T-helper 1 cell (primary cell): Measurements from ENCODE around the gene PKD2L1.
"Not testable (repeated sequence)": the region's sequence is repeated elsewhere in the genome, so short reads cannot be mapped to it uniquely, and the experiment has no call there.

Source experiments
- DNase-seq, 5 donors: peaks; one replicate each; pipeline ENCODE4 v3.0.0-alpha.2; 2012 to 2020

Gene PKD2L1

GRCh38 chr10:100333661-100334440 is 3.8 kb upstream of the PKD2L1 start:
- DNase-seq, result no peak

GRCh38 chr10:100333106-100333505 is 3.1 kb upstream of the PKD2L1 start:
- no peak for DNase-seq

GRCh38 chr10:100328198-100328597 is 1.8 kb downstream of the PKD2L1 start:
- DNase-seq, result no peak

GRCh38 chr10:100327718-100328009 is 2.4 kb downstream of the PKD2L1 start:
- no peak for DNase-seq

GRCh38 chr10:100327007-100327717 is 2.9 kb downstream of the PKD2L1 start:
- DNase-seq, result peak in 1 of 5 donors; percentile 82

GRCh38 chr10:100325158-100325557 is 4.9 kb downstream of the PKD2L1 start:
- no peak for DNase-seq

- no peak for DNase-seq
Measured at GRCh38 chr10:100319707-100320402, 10.2 kb downstream of the PKD2L1 start.

- no peak for DNase-seq
Measured at GRCh38 chr10:100318207-100318606, 11.8 kb downstream of the PKD2L1 start.

GRCh38 chr10:100315615-100316014 is 14.4 kb downstream of the PKD2L1 start:
- DNase-seq, result no peak

- no peak for DNase-seq
Measured at GRCh38 chr10:100311298-100311697, 18.7 kb downstream of the PKD2L1 start.

- DNase-seq, result no peak
Measured at GRCh38 chr10:100307684-100308083, 22.3 kb downstream of the PKD2L1 start.

GRCh38 chr10:100306861-100307260 is 23.2 kb downstream of the PKD2L1 start:
- DNase-seq, result no peak

GRCh38 chr10:100304414-100304813 is 25.6 kb downstream of the PKD2L1 start:
- no peak for DNase-seq

- DNase-seq, result no peak
Measured at GRCh38 chr10:100303724-100304319, 26.2 kb downstream of the PKD2L1 start.

- DNase-seq, result not testable (repeated sequence)
Measured at GRCh38 chr10:100301123-100301522, 28.9 kb downstream of the PKD2L1 start.

- DNase-seq, result no peak
Measured at GRCh38 chr10:100297242-100297641, 32.8 kb downstream of the PKD2L1 start.

GRCh38 chr10:100293066-100293465 is 37.0 kb downstream of the PKD2L1 start:
- DNase-seq, result no peak

GRCh38 chr10:100292300-100292699 is 37.7 kb downstream of the PKD2L1 start:
- not testable (repeated sequence) for DNase-seq

GRCh38 chr10:100291356-100291755 is 38.7 kb downstream of the PKD2L1 start:
- DNase-seq, result no peak

- DNase-seq, result no peak
Measured at GRCh38 chr10:100289641-100290040, 40.4 kb downstream of the PKD2L1 start.

- no peak for DNase-seq
Measured at GRCh38 chr10:100288196-100288595, 41.8 kb downstream of the PKD2L1 start.

GRCh38 chr10:100287756-100288155 is 42.3 kb downstream of the PKD2L1 start:
- DNase-seq, result no peak
